Neural cell (in vitro differentiated cells): ENCODE results near the gene CALHM2. TPM values are rescaled to one million over a fixed set of nuclear protein-coding genes. Genes with fewer than 3 reads are reported as not detected.

Experiments
- H2AFZ ChIP-seq: fragments of 200-600, 300-800 bp; sonication (generic), shearing (Covaris generic); 2 replicates; pipeline ENCODE4 v1.6.0; 2014; ENCODE audit warnings: low read depth, mild to moderate bottlenecking, antibody characterized with exemption, low read length, moderate library complexity
- H3F3A ChIP-seq: fragments of 200-600 bp; shearing (Covaris generic); 2 replicates; pipeline ENCODE4 v1.6.1; 2016; ENCODE audit warnings: mild to moderate bottlenecking, moderate library complexity, mixed read lengths, antibody characterized with exemption, low read length; ENCODE audit not compliant: insufficient read depth, poor library complexity, severe bottlenecking
- H3K27ac ChIP-seq: fragments of 200-600, 300-800 bp; sonication (generic), shearing (Covaris generic); 2 replicates; pipeline ENCODE4 v1.5.1; 2014; ENCODE audit warnings: mild to moderate bottlenecking, low read length, moderate library complexity
- H3K27me3 ChIP-seq: fragments of 300-800, 200-600 bp; sonication (generic), shearing (Covaris generic); 2 replicates; pipeline ENCODE4 v1.6.0; 2014; ENCODE audit warnings: mild to moderate bottlenecking, low read depth, low read length, moderate library complexity; ENCODE audit not compliant: insufficient read depth
- H3K36me3 ChIP-seq: fragments of 300-800, 200-600 bp; sonication (generic), shearing (Covaris generic); 2 replicates; pipeline ENCODE4 v1.5.1; 2014; ENCODE audit warnings: mild to moderate bottlenecking, antibody characterized with exemption, low read length, moderate library complexity; ENCODE audit not compliant: insufficient read depth
- H3K4me2 ChIP-seq: fragments of 300-800, 200-600 bp; sonication (generic), shearing (Covaris generic); 2 replicates; pipeline ENCODE4 v1.6.0; 2014; ENCODE audit warnings: mild to moderate bottlenecking, low read length
- H3K4me3 ChIP-seq: fragments of 300-800, 200-600 bp; sonication (generic), shearing (Covaris generic); 2 replicates; pipeline ENCODE4 v1.5.1; 2014; ENCODE audit warnings: mild to moderate bottlenecking, low read length, moderate library complexity
- H3K79me2 ChIP-seq: fragments of 200-600 bp; shearing (Covaris generic); replicated peaks from 2 replicates; pipeline ENCODE4 v1.6.0; 2014; ENCODE audit warnings: mild to moderate bottlenecking, low read length, moderate library complexity; ENCODE audit not compliant: insufficient read depth
- H3K9ac ChIP-seq: fragments of 300-800, 200-600 bp; sonication (generic), shearing (Covaris generic); 2 replicates; pipeline ENCODE4 v1.6.1; 2016; ENCODE audit warnings: mild to moderate bottlenecking, low read length, mixed read lengths
- H3K9me2 ChIP-seq: fragments of 200-600 bp; shearing (Covaris generic); 2 replicates; pipeline ENCODE4 v1.6.1; 2016; ENCODE audit warnings: mild to moderate bottlenecking, low read length, mixed read lengths; ENCODE audit not compliant: insufficient read depth
- H3K9me3 ChIP-seq: fragments of 200-600, 300-800 bp; sonication (generic), shearing (Covaris generic); 2 replicates; pipeline ENCODE4 v1.6.1; 2016; ENCODE audit warnings: mild to moderate bottlenecking, mixed run types, low read length, moderate library complexity, mixed read lengths
- H4K20me1 ChIP-seq: fragments of 200-600 bp; shearing (Covaris generic); 2 replicates; pipeline ENCODE4 v1.6.1; 2016; ENCODE audit warnings: mild to moderate bottlenecking, mixed run types; ENCODE audit not compliant: insufficient read depth
- EP300 ChIP-seq: fragments of 450-650 bp; conservative IDR thresholded peaks from 2 replicates; pipeline ENCODE4 v1.6.1; 2014; ENCODE audit warnings: antibody characterized with exemption, mild to moderate bottlenecking, moderate library complexity; ENCODE audit not compliant: poor library complexity, severe bottlenecking
- EZH2 ChIP-seq: fragments of 200-600, 300-800 bp; shearing (Covaris generic), sonication (generic); IDR thresholded peaks from 2 replicates; pipeline ENCODE4 v1.6.1; 2014; ENCODE audit warnings: antibody characterized with exemption, low read length, borderline replicate concordance, mild to moderate bottlenecking; ENCODE audit not compliant: insufficient read depth, poor library complexity, severe bottlenecking
- MXI1 ChIP-seq: fragments of 450-650 bp; conservative IDR thresholded peaks from 2 replicates; pipeline ENCODE4 v1.6.1; 2014; ENCODE audit warnings: antibody characterized with exemption, mild to moderate bottlenecking; ENCODE audit not compliant: poor library complexity, severe bottlenecking
- POLR2AphosphoS5 ChIP-seq: IDR thresholded peaks from 2 replicates; pipeline ENCODE4 v1.6.1; 2012
- RAD21 ChIP-seq: fragments of 450-650 bp; conservative IDR thresholded peaks from 2 replicates; pipeline ENCODE4 v1.6.1; 2014; ENCODE audit warnings: antibody characterized with exemption, mild to moderate bottlenecking, moderate library complexity
- SMC3 ChIP-seq: fragments of 450-650 bp; conservative IDR thresholded peaks from 2 replicates; pipeline ENCODE4 v1.6.1; 2014; ENCODE audit warnings: antibody characterized with exemption, mild to moderate bottlenecking, moderate library complexity; ENCODE audit not compliant: poor library complexity
- TAF1 ChIP-seq: IDR thresholded peaks from 2 replicates; pipeline ENCODE4 v1.6.1; 2012; ENCODE audit warnings: low read depth
- polyA plus RNA-seq: library from polyadenylated mRNA; depleted of rRNA; stranded (reverse); fragments of >200 nt; gene quantifications from 2 replicates; pipeline ENCODE4 v1.2.3, GENCODE V29; 2014
- TF ChIP-seq, protein P1 (sequence below): IDR thresholded peaks from 2 replicates; pipeline ENCODE4 v1.6.1; 2012; ENCODE audit warnings: borderline replicate concordance
- TF ChIP-seq, protein P2 (sequence below): fragments of 450-650 bp; IDR thresholded peaks from 2 replicates; pipeline ENCODE4 v1.5.1; 2014; ENCODE audit warnings: antibody characterized with exemption, mild to moderate bottlenecking, moderate library complexity; ENCODE audit not compliant: poor library complexity, severe bottlenecking

The CALHM2 gene
- polyA plus RNA-seq, 1 donor from 2014 or later = not detected

DNA sequence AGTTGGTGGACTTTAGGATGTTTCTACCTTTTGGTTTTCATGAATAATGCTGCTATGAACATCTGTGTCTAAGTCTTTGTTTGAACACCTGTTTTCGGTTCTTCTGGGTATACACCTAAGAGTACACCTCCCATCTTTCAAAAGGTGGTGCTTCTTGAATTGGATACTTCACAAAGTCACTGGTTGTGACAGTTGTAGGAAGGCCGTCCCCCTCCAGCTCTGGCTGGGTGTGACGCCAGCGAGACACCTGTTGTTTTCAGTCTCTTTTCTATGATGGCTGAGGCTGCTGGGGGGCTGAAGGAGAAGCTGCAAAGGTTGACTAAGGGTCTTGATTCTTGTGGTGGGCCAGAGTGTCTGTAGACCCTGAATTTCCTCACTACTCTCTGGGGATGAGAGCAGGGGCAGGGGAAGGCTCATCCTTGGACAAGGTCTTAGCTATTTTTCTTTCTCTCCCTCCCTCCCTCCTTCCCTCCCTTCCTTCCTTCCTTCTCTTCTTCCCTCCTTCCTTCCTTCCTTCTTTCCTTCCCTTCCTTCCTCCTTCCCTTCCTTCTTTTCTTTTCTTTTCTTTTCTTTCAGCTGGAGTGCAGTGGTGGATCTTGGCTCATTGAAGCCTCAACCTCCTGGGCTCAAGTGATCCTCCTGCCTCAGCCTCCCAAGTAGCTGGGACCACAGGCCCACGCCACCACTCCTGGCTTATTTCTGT lies 46.9 kb upstream of the CALHM2 start:
- Histone ChIP-seq H3F3A (no peaks in the 10 kb centered on the region), H4K20me1 (no peaks in the 10 kb centered on the region), H3K36me3 (no peaks in the 10 kb centered on the region), H3K27me3 (peaks cover 4% of the 10 kb centered on the region), H3K4me3 (no peak overlapping the region), H3K9me3 (no peaks in the 10 kb centered on the region), H3K27ac (no peak overlapping the region), H3K9ac (no peak overlapping the region), H2AFZ (no peak overlapping the region), H3K79me2 (peaks cover 33% of the 10 kb centered on the region), H3K9me2 (no peaks in the 10 kb centered on the region), H3K4me2 (no peak overlapping the region)
- no peak for TF ChIP-seq TAF1
- TF ChIP-seq, protein P1, sequence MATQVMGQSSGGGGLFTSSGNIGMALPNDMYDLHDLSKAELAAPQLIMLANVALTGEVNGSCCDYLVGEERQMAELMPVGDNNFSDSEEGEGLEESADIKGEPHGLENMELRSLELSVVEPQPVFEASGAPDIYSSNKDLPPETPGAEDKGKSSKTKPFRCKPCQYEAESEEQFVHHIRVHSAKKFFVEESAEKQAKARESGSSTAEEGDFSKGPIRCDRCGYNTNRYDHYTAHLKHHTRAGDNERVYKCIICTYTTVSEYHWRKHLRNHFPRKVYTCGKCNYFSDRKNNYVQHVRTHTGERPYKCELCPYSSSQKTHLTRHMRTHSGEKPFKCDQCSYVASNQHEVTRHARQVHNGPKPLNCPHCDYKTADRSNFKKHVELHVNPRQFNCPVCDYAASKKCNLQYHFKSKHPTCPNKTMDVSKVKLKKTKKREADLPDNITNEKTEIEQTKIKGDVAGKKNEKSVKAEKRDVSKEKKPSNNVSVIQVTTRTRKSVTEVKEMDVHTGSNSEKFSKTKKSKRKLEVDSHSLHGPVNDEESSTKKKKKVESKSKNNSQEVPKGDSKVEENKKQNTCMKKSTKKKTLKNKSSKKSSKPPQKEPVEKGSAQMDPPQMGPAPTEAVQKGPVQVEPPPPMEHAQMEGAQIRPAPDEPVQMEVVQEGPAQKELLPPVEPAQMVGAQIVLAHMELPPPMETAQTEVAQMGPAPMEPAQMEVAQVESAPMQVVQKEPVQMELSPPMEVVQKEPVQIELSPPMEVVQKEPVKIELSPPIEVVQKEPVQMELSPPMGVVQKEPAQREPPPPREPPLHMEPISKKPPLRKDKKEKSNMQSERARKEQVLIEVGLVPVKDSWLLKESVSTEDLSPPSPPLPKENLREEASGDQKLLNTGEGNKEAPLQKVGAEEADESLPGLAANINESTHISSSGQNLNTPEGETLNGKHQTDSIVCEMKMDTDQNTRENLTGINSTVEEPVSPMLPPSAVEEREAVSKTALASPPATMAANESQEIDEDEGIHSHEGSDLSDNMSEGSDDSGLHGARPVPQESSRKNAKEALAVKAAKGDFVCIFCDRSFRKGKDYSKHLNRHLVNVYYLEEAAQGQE = no peak
- no peak for TF ChIP-seq MXI1
- TF ChIP-seq EZH2 = no peak
- TF ChIP-seq EP300 = no peak
- TF ChIP-seq SMC3 = no peak

DNA sequence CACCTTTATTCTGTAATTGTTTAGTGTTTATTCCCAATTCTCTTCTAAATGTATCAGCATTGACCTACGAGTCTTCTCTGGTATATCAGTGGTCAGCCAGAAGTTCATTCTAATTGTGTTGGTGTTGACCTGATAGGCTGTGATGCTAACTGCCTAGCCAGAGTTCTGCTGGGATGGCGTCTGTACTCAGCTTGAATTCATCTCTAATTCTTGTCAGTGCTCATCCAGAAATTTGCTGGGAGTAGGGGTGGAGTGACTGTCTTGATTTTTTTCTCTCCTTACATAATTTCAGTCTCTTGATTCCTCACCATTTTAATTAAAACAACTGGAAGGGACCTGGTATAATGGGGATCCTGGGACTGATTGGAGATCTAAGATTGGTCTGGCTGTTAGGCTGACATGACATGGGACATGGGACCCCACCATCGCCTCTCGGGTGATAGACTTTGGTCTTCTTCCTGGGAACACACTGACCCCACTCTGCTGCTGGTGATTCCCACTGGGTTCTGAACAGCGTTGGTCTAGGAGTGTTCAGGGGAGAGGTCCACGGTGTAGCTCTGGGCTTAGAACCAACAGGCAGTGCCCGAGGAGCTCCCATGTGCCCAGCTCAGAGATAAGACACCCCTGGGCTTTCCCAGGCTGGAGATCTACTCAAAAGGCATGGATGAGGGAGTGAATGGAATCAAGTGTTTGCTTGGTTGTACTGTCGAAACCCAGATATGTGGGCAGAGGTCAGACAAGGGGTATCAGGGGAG lies 45.2 kb upstream of the CALHM2 start:
- H3K79me2 ChIP-seq = peaks cover 33% of the 10 kb centered on the region
- TF ChIP-seq EZH2 (no peak), SMC3 (no peak), MXI1 (no peak), POLR2AphosphoS5 (no peak), TAF1 (no peak), RAD21 (no peak), EP300 (no peak)
- TF ChIP-seq, protein P2, sequence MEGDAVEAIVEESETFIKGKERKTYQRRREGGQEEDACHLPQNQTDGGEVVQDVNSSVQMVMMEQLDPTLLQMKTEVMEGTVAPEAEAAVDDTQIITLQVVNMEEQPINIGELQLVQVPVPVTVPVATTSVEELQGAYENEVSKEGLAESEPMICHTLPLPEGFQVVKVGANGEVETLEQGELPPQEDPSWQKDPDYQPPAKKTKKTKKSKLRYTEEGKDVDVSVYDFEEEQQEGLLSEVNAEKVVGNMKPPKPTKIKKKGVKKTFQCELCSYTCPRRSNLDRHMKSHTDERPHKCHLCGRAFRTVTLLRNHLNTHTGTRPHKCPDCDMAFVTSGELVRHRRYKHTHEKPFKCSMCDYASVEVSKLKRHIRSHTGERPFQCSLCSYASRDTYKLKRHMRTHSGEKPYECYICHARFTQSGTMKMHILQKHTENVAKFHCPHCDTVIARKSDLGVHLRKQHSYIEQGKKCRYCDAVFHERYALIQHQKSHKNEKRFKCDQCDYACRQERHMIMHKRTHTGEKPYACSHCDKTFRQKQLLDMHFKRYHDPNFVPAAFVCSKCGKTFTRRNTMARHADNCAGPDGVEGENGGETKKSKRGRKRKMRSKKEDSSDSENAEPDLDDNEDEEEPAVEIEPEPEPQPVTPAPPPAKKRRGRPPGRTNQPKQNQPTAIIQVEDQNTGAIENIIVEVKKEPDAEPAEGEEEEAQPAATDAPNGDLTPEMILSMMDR = no peak
- TF ChIP-seq, protein P1 = no peak
- no peak overlapping the region for H2AFZ ChIP-seq
- H3K9me3 ChIP-seq = no peaks in the 10 kb centered on the region
- peak overlapping the region; percentile 43 for H3K4me3 ChIP-seq
- H4K20me1 ChIP-seq = no peaks in the 10 kb centered on the region
- no peak overlapping the region for H3K27ac ChIP-seq
- H3K36me3 ChIP-seq = no peaks in the 10 kb centered on the region
- no peak overlapping the region for H3K9ac ChIP-seq
- H3K9me2 ChIP-seq = no peaks in the 10 kb centered on the region
- H3K27me3 ChIP-seq = peaks cover 4% of the 10 kb centered on the region
- H3K4me2 ChIP-seq = no peak overlapping the region
- H3F3A ChIP-seq = no peaks in the 10 kb centered on the region
